K562 (cell line): ENCODE measurements around the gene SH2D3A. TPM values are rescaled to one million over a fixed set of nuclear protein-coding genes. Genes with fewer than 3 reads are reported as not detected.

ENCODE experiments used
- FOXA3 ChIP-seq, 2 experiments: fragments of 450-650 bp in 1 of 2; sonication (generic) in 1 of 2; formaldehyde crosslinking; IDR thresholded peaks in 1 of 2; conservative IDR thresholded peaks in 1 of 2; 2 replicates each; pipeline versions ENCODE4 v1.4.0 to v1.8.0; 2020 to 2022; ENCODE audit warnings: mild to moderate bottlenecking in 2 of 2, missing genetic modification reagents in 1 of 2
- HCFC1 ChIP-seq: IDR thresholded peaks from 2 replicates; pipeline ENCODE4 v1.6.1; 2012; ENCODE audit warnings: low read depth, low read length, improper control_type of control experiment
- HEY1 ChIP-seq: fragments of 250-450 bp; sonication (Bioruptor Pico); IDR thresholded peaks from 2 replicates; pipeline ENCODE4 v1.5.0; 2020; ENCODE audit warnings: mild to moderate bottlenecking, moderate library complexity, borderline replicate concordance
- KDM5B ChIP-seq: fragments of 200-600 bp; sonication (generic); IDR thresholded peaks from 2 replicates; pipeline ENCODE4 v1.6.1; 2012; ENCODE audit warnings: low read depth, mild to moderate bottlenecking, moderate library complexity, low read length, control low read depth, inconsistent platforms; ENCODE audit not compliant: insufficient replicate concordance
- NELFE ChIP-seq: IDR thresholded peaks from 2 replicates; pipeline ENCODE4 v1.6.1; 2011; ENCODE audit warnings: mild to moderate bottlenecking; ENCODE audit not compliant: insufficient read depth, insufficient read length
- NR2C2 ChIP-seq, 2 experiments: fragments of 200-800 bp in 1 of 2; sonication (Bioruptor generic) in 1 of 2; sonication (generic) in 1 of 2; formaldehyde crosslinking in 1 of 2; IDR thresholded peaks; 2 replicates each; pipeline versions ENCODE4 v1.6.1 to v1.8.0; 2016 to 2022; ENCODE audit warnings: mild to moderate bottlenecking in 1 of 2, missing compliant biosample characterization in 1 of 2, missing genetic modification characterization in 1 of 2, missing genetic modification reagents in 1 of 2
- POLR3A ChIP-seq: IDR thresholded peaks from 2 replicates; pipeline ENCODE4 v1.6.1; 2011; ENCODE audit warnings: borderline replicate concordance, mild to moderate bottlenecking, moderate library complexity; ENCODE audit not compliant: insufficient read length, insufficient read depth; ENCODE audit errors: extremely low read depth
- PTRF ChIP-seq: fragments of 450-650 bp; IDR thresholded peaks from 2 replicates; pipeline ENCODE4 v1.6.1; 2016; ENCODE audit warnings: mild to moderate bottlenecking, missing genetic modification characterization, missing compliant biosample characterization
- SIX5 ChIP-seq, 2 experiments: IDR thresholded peaks; 2 replicates each; pipeline ENCODE4 v1.6.1; 2011; ENCODE audit warnings: low read length in 2 of 2, borderline replicate concordance in 1 of 2, low read depth in 1 of 2, mild to moderate bottlenecking in 1 of 2, moderate library complexity in 1 of 2; ENCODE audit not compliant: insufficient read depth in 1 of 2
- SP1 ChIP-seq: sonication (generic); formaldehyde crosslinking; IDR thresholded peaks from 2 replicates; pipeline ENCODE4 v1.8.1; 2022; ENCODE audit warnings: mild to moderate bottlenecking, missing genetic modification reagents
- ZC3H8 ChIP-seq: fragments of 450-650 bp; IDR thresholded peaks from 2 replicates; pipeline ENCODE4 v1.6.1; 2017
- ZKSCAN8 ChIP-seq: fragments of 200-800 bp; sonication (Bioruptor generic); IDR thresholded peaks from 2 replicates; pipeline ENCODE4 v1.6.1; 2016; ENCODE audit warnings: missing genetic modification characterization, missing compliant biosample characterization
- ZNF121 ChIP-seq: sonication (generic); formaldehyde crosslinking; conservative IDR thresholded peaks from 2 replicates; pipeline ENCODE4 v1.8.0; 2022; ENCODE audit warnings: missing genetic modification reagents
- ZNF24 ChIP-seq: fragments of 450-650 bp; IDR thresholded peaks from 2 replicates; pipeline ENCODE4 v1.6.1; 2016
- ZNF41 ChIP-seq: fragments of 250-450 bp; sonication (Bioruptor Pico); conservative IDR thresholded peaks from 2 replicates; pipeline ENCODE4 v1.4.0; 2020; ENCODE audit warnings: mild to moderate bottlenecking
- ZNF561 ChIP-seq: fragments of 450-650 bp; formaldehyde crosslinking; conservative IDR thresholded peaks from 2 replicates; pipeline ENCODE4 v1.4.0; 2020; ENCODE audit warnings: mild to moderate bottlenecking, moderate library complexity
- polyA plus RNA-seq, 8 experiments: library from polyadenylated mRNA; depleted of rRNA in 4 of 8; stranded (reverse) in 5 of 8; unstranded in 3 of 8; fragments of >200 nt; fragmentation: Nextera tagmentation in 2 of 8; fragmentation: Illumina TruSeq in 1 of 8; extraction: Ambion mirVana in 2 of 8; extraction: Trizol in 1 of 8; gene quantifications; 2 replicates each; pipeline versions ENCODE4 v1.2.1 to v1.2.3, GENCODE V29; 2011 to 2014; ENCODE audit warnings: inconsistent platforms in 1 of 8, missing spikeins in 1 of 8
- total RNA-seq, 7 experiments: library from RNA; depleted of rRNA in 6 of 7; stranded (reverse); fragments of >200 nt in 6 of 7; fragmentation: Illumina TruSeq in 2 of 7; extraction: Trizol in 2 of 7; gene quantifications; 2 replicates each; pipeline versions ENCODE4 v1.2.1 to v1.2.3, GENCODE V29; 2011 to 2021; ENCODE audit warnings: low replicate concordance in 1 of 7
- TF ChIP-seq, protein P1 (sequence below): fragments of 250-450 bp; sonication (Bioruptor Pico); IDR thresholded peaks from 2 replicates; pipeline ENCODE4 v1.4.0; 2020; ENCODE audit warnings: mild to moderate bottlenecking, moderate library complexity
- TF ChIP-seq, protein P2 (sequence below): IDR thresholded peaks from 2 replicates; pipeline ENCODE4 v1.6.1; 2011; ENCODE audit warnings: borderline replicate concordance, low read depth, mild to moderate bottlenecking, moderate library complexity, low read length; ENCODE audit not compliant: insufficient read depth, poor library complexity, severe bottlenecking
- TF ChIP-seq, protein P3 (sequence below): sonication (generic); formaldehyde crosslinking; IDR thresholded peaks from 2 replicates; pipeline ENCODE4 v1.8.0; 2023; ENCODE audit warnings: mild to moderate bottlenecking, missing genetic modification reagents
- TF ChIP-seq, protein P4 (sequence below): fragments of 250-450 bp; sonication (Bioruptor Pico); IDR thresholded peaks from 2 replicates; pipeline ENCODE4 v1.5.0; 2021

SH2D3A gene
- total and polyA plus RNA-seq, 9 of the 15 experiments (the other 6 are each of a cell fraction or from before 2014, with no cell fraction given), result 0.75 to 26.3 (median 8.9) TPM

DNA sequence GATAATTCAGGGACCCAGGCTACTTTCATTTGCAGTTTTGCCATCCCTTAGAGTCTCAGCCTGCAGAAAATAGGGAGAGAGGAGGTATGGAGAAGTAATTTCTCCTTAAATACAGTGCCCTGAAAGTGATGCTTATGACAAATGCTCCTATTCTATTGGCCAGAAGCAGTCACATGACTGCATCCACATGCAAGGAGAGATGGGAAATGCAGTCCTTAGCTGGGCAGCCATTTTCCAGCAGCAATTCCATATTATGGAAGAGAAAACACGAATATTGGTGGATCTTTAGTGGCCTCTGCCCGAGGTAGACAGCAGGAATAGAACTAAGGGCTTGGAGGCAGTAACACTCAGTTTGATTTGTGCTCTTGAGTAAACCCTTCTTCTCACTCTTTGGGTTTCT, 44.7 kb upstream of the SH2D3A start (continued):
- TF ChIP-seq, protein P1, sequence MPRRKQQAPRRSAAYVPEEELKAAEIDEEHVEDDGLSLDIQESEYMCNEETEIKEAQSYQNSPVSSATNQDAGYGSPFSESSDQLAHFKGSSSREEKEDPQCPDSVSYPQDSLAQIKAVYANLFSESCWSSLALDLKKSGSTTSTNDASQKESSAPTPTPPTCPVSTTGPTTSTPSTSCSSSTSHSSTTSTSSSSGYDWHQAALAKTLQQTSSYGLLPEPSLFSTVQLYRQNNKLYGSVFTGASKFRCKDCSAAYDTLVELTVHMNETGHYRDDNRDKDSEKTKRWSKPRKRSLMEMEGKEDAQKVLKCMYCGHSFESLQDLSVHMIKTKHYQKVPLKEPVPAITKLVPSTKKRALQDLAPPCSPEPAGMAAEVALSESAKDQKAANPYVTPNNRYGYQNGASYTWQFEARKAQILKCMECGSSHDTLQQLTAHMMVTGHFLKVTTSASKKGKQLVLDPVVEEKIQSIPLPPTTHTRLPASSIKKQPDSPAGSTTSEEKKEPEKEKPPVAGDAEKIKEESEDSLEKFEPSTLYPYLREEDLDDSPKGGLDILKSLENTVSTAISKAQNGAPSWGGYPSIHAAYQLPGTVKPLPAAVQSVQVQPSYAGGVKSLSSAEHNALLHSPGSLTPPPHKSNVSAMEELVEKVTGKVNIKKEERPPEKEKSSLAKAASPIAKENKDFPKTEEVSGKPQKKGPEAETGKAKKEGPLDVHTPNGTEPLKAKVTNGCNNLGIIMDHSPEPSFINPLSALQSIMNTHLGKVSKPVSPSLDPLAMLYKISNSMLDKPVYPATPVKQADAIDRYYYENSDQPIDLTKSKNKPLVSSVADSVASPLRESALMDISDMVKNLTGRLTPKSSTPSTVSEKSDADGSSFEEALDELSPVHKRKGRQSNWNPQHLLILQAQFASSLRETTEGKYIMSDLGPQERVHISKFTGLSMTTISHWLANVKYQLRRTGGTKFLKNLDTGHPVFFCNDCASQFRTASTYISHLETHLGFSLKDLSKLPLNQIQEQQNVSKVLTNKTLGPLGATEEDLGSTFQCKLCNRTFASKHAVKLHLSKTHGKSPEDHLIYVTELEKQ (CRISPR knock-in tag), result no peak
- no peak for TF ChIP-seq HEY1
- no peak for TF ChIP-seq ZC3H8
- TF ChIP-seq SIX5 (IDR thresholded peaks at IDR 0.05; ENCODE audit: borderline replicate concordance in 1 of 2, insufficient read depth in 1 of 2, low read depth in 1 of 2, low read length in 2 of 2), result peak; percentile 79 to 86
- no peak for TF ChIP-seq ZNF121 (CRISPR knock-in tag)
- TF ChIP-seq, protein P2, sequence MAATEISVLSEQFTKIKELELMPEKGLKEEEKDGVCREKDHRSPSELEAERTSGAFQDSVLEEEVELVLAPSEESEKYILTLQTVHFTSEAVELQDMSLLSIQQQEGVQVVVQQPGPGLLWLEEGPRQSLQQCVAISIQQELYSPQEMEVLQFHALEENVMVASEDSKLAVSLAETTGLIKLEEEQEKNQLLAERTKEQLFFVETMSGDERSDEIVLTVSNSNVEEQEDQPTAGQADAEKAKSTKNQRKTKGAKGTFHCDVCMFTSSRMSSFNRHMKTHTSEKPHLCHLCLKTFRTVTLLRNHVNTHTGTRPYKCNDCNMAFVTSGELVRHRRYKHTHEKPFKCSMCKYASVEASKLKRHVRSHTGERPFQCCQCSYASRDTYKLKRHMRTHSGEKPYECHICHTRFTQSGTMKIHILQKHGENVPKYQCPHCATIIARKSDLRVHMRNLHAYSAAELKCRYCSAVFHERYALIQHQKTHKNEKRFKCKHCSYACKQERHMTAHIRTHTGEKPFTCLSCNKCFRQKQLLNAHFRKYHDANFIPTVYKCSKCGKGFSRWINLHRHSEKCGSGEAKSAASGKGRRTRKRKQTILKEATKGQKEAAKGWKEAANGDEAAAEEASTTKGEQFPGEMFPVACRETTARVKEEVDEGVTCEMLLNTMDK, result no peak
- TF ChIP-seq NELFE, result no peak
- peak; percentile 93 for TF ChIP-seq HCFC1
- TF ChIP-seq ZNF41 (CRISPR knock-in tag), result no peak
- TF ChIP-seq KDM5B, result no peak
- TF ChIP-seq POLR3A, result no peak
- no peak for TF ChIP-seq ZKSCAN8 (CRISPR knock-in tag)
- TF ChIP-seq, protein P3, sequence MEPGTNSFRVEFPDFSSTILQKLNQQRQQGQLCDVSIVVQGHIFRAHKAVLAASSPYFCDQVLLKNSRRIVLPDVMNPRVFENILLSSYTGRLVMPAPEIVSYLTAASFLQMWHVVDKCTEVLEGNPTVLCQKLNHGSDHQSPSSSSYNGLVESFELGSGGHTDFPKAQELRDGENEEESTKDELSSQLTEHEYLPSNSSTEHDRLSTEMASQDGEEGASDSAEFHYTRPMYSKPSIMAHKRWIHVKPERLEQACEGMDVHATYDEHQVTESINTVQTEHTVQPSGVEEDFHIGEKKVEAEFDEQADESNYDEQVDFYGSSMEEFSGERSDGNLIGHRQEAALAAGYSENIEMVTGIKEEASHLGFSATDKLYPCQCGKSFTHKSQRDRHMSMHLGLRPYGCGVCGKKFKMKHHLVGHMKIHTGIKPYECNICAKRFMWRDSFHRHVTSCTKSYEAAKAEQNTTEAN (CRISPR knock-in tag), result no peak
- no peak for TF ChIP-seq SP1 (CRISPR knock-in tag)
- no peak for TF ChIP-seq ZNF561 (CRISPR knock-in tag)
- TF ChIP-seq PTRF (tag), result no peak
- TF ChIP-seq NR2C2 (CRISPR knock-in tag; IDR thresholded peaks at IDR 0.05), result no peak
- no peak for TF ChIP-seq NR2C2 (tag; IDR thresholded peaks at IDR 0.05)
- TF ChIP-seq ZNF24, result no peak
- no peak for TF ChIP-seq FOXA3 (CRISPR knock-in tag; conservative IDR thresholded peaks at IDR 0.05 in 1 of 2, IDR thresholded peaks at IDR 0.05 in 1 of 2)
- TF ChIP-seq, protein P4, sequence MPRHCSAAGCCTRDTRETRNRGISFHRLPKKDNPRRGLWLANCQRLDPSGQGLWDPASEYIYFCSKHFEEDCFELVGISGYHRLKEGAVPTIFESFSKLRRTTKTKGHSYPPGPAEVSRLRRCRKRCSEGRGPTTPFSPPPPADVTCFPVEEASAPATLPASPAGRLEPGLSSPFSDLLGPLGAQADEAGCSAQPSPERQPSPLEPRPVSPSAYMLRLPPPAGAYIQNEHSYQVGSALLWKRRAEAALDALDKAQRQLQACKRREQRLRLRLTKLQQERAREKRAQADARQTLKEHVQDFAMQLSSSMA, result no peak
